Measurements from ENCODE around the gene CYP1A2. TPM values are rescaled to one million over a fixed set of nuclear protein-coding genes. Genes with fewer than 3 reads are reported as not detected.

CYP1A2 gene
- total RNA-seq, 1 experiment from 2014 or later: not detected

DNA sequence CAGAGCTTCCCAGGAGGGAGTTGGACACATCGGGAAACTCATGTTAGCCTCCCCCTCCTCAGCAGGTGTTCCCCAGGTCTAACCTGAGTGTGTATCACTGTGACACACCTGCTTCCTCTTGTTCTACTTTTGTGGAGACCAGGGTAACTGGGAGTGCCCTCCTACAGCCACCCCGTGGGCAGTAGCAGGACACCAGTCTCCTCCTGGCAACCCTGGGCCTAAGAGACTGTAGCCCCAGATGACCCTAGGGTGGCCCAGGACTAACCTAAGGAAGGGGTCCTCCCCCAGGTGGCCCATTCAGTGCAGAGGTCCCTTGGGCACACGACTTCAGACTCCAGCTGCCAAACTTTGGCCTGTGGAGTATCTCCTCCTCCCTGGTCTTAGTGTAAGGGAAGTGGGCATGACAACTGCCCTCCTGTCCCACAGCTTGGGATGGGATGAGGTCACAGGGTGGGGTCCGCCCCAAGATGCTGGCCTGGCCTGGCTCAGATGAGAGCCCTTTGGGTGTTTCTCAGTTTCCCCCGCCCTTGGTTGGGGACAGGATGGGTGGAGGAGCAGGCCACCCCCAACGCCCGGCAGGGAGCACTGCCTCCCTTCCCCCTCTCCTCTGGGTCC is 38.0 kb downstream of the CYP1A2 start:
- no peaks in the 10 kb centered on the region for H3K9me3 Mint-ChIP-seq (ENCODE audit: unreplicated experiment)
- H3K27ac Mint-ChIP-seq (ENCODE audit: low read depth, unreplicated experiment): no peak overlapping the region
- H3K4me3 Mint-ChIP-seq (ENCODE audit: unreplicated experiment): no peak overlapping the region
- DNase-seq (ENCODE audit: unreplicated experiment): no peak
- ChIA-PET CTCF (interaction anchor here (0.7 to 4.1 kb wide), 6 partner anchors 10 to 152 kb away, joined by 3 to 27 read pairs (median 6); no protein-coding TSS in a partner anchor), POLR2A (interaction anchor here (1.4 kb wide), 1 partner anchor 9 kb away, joined by 3 read pairs; no protein-coding TSS in a partner anchor)
- no peaks in the 10 kb centered on the region for H3K36me3 Mint-ChIP-seq (ENCODE audit: insufficient read depth, unreplicated experiment)
- no peaks in the 10 kb centered on the region for H3K27me3 Mint-ChIP-seq (ENCODE audit: insufficient read depth, unreplicated experiment)
- TF ChIP-seq, protein P1, sequence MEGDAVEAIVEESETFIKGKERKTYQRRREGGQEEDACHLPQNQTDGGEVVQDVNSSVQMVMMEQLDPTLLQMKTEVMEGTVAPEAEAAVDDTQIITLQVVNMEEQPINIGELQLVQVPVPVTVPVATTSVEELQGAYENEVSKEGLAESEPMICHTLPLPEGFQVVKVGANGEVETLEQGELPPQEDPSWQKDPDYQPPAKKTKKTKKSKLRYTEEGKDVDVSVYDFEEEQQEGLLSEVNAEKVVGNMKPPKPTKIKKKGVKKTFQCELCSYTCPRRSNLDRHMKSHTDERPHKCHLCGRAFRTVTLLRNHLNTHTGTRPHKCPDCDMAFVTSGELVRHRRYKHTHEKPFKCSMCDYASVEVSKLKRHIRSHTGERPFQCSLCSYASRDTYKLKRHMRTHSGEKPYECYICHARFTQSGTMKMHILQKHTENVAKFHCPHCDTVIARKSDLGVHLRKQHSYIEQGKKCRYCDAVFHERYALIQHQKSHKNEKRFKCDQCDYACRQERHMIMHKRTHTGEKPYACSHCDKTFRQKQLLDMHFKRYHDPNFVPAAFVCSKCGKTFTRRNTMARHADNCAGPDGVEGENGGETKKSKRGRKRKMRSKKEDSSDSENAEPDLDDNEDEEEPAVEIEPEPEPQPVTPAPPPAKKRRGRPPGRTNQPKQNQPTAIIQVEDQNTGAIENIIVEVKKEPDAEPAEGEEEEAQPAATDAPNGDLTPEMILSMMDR (IDR thresholded peaks at IDR 0.05; ENCODE audit: unreplicated experiment): no peak
- H3K4me1 Mint-ChIP-seq (ENCODE audit: insufficient read depth, unreplicated experiment): peaks cover 46% of the 10 kb centered on the region
- intact Hi-C loops (cut with micrococcal nuclease): loop anchor here (10.0 kb wide), 1 partner anchor 418 kb away; the partner anchor contains the start of gene C15orf39
- no TSS peak for BruUV-seq (replicated peaks)

DNA sequence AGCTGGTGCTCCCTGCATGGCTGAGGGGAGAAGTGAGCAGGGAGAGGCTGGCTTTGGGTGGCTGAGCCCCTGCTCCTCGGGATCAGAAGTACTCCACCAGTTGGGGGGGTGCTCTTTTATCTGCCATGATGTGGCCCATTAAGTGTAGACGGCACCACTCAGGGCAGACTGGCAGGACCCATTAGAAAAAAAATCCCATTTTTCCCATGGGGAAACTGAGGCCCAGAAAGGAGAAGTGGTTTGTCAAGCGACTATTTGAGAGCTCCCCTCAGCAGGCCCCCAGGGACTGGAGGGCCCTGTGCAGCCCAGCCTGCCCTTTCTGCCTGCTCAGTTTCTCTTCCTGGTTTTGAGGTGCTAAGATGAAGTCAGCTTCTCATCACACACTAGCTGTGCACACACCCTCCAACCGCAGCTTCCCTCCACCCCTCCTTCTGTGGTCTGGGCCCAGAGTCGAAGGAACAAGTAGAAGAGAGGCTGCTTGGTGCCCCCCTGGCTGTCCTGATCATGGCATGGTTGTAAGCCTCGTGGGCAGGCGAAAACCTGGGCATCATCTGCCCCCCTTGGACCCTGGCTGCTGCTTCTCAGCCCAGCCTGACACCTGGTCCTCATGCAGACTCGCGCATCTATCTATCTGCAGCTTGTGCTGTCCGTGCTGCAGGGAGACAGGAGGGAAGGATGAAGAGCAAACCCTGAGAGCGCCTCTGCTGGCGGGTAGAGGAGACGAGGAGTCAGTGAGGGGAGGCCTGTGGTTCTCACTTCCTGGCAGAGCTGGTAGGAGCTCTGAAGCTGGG is 38.8 kb downstream of the CYP1A2 start:
- BruUV-seq (replicated peaks): no TSS peak
- H3K36me3 Mint-ChIP-seq (ENCODE audit: insufficient read depth, unreplicated experiment): no peaks in the 10 kb centered on the region
- H3K27me3 Mint-ChIP-seq (ENCODE audit: insufficient read depth, unreplicated experiment): no peaks in the 10 kb centered on the region
- CTCF ChIA-PET: interaction anchor here (0.6 to 4.1 kb wide), 10 partner anchors 9 to 153 kb away, joined by 3 to 27 read pairs (median 4); no protein-coding TSS in a partner anchor
- H3K9me3 Mint-ChIP-seq (ENCODE audit: unreplicated experiment): no peaks in the 10 kb centered on the region
- TF ChIP-seq, protein P1 (IDR thresholded peaks at IDR 0.05; ENCODE audit: unreplicated experiment): no peak
- H3K4me3 Mint-ChIP-seq (ENCODE audit: unreplicated experiment): no peak overlapping the region
- peak; percentile 40 for DNase-seq (ENCODE audit: unreplicated experiment)
- intact Hi-C loops (cut with micrococcal nuclease): loop anchor here (10.0 kb wide), 1 partner anchor 417 kb away; the partner anchor contains the start of gene C15orf39
- POLR2A ChIA-PET: interaction anchor here (1.1 to 1.4 kb wide), 3 partner anchors 8 to 83 kb away, joined by 3 to 7 read pairs (median 5); no protein-coding TSS in a partner anchor
- no peak overlapping the region for H3K27ac Mint-ChIP-seq (ENCODE audit: low read depth, unreplicated experiment)
- H3K4me1 Mint-ChIP-seq (ENCODE audit: insufficient read depth, unreplicated experiment): peaks cover 53% of the 10 kb centered on the region

DNA sequence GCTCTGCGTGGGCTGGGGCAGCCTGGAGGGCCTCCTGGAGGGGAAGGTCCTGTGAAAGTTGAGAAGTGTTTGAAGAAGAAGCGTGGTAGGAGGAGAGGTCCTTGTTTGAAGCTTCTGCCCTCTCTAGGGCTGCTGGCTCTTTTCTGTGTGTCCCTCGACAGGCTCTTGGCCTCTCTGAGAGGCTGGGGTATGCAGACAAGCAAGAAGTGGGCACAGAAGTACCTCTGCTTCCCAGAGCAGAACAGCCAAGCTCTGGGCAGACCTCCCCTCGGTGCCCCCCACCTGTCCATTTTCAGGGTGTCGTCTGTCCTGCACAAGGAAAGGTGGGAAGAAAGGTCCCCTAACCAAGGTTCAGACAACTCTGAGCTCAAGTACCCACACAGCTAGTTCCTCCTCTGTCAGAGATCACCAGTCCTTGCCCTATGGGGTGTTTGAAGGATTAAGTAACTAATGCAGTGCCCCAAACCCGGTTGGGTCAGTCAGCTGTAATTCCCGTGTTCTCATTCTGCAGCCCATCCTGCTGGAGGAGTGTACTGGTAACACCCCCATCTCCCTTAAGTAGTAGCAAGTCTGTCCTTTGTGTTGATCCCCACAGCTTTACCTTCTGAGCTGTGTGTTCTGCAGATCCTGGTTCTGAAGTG is 39.5 kb downstream of the CYP1A2 start:
- Mint-ChIP-seq H3K27ac (ENCODE audit: low read depth, unreplicated experiment) (no peak overlapping the region), H3K36me3 (ENCODE audit: insufficient read depth, unreplicated experiment) (no peaks in the 10 kb centered on the region), H3K9me3 (ENCODE audit: unreplicated experiment) (no peaks in the 10 kb centered on the region), H3K4me1 (ENCODE audit: insufficient read depth, unreplicated experiment) (peaks cover 53% of the 10 kb centered on the region), H3K4me3 (ENCODE audit: unreplicated experiment) (no peak overlapping the region), H3K27me3 (ENCODE audit: insufficient read depth, unreplicated experiment) (no peaks in the 10 kb centered on the region)
- intact Hi-C loops (cut with micrococcal nuclease): loop anchor here (10.0 kb wide), 1 partner anchor 417 kb away; the partner anchor contains the start of gene C15orf39
- DNase-seq (ENCODE audit: unreplicated experiment): no peak
- BruUV-seq (replicated peaks): no TSS peak
- CTCF ChIA-PET: interaction anchor here (0.6 to 6.4 kb wide), 8 partner anchors 9 to 117 kb away, joined by 3 to 57 read pairs (median 6); no protein-coding TSS in a partner anchor
- TF ChIP-seq, protein P1 (IDR thresholded peaks at IDR 0.05; ENCODE audit: unreplicated experiment): no peak
- POLR2A ChIA-PET: interaction anchor here (1.1 to 1.4 kb wide), 2 partner anchors 12 to 82 kb away, joined by 5 to 7 read pairs; no protein-coding TSS in a partner anchor
